ENCODE results near the gene HRH2. TPM values are rescaled to one million over a fixed set of nuclear protein-coding genes. Genes with fewer than 3 reads are reported as not detected.

HRH2 gene
- polyA plus RNA-seq, 3 donors = 0.69 to 7.0 (median 4.7) TPM

DNA sequence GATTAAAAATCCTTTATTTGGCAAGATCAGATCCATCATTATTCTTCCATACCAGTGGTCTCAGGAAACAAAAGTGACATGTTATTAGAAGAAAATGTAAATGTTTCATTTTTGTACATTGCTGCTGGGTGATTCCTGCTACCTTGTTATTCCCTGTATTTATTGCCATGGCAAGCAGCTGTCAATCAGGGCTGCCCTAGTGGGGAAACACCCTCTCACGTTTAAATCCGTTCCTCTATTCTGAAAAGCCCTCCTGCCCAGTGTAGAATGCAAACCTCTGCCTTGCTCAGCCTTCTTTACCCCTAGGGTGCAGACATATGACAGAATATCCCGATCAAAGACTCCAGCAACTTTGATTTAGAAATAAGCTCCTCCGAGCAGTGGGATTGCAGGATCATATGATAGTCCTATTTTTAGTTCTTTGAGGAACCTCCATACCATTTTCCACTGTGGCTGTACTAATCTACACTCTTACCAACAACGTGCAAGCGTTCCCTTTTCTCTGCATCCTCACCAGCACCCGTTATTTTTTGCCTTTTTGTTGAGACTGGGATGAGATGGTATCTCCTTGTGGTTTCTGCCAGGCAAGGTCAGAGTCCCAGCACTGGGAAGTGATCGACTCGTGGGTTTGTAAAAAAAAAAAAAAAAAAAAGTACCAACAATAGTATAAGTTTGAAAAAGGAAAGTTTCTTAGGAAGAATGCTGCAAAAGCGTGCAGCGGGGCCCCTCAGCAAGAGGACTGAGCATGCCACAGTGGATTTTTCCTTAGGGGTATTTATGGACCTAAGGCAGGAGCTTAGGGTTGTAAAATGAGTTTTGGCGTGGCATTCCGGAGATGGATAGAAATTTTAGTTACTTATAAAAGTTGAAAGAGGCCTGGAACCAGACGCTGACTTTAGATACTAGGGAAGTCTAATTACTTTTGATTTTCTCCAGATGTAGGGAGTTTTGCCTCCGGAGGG is 66.7 kb downstream of the HRH2 start:
- WGBS, 3 donors = 43 to 77% (median 55%) methylated on average over 15 of the region's 15 CpGs
- no peak overlapping the region for H3K27ac ChIP-seq (ENCODE audit: low read depth, low read length)

DNA sequence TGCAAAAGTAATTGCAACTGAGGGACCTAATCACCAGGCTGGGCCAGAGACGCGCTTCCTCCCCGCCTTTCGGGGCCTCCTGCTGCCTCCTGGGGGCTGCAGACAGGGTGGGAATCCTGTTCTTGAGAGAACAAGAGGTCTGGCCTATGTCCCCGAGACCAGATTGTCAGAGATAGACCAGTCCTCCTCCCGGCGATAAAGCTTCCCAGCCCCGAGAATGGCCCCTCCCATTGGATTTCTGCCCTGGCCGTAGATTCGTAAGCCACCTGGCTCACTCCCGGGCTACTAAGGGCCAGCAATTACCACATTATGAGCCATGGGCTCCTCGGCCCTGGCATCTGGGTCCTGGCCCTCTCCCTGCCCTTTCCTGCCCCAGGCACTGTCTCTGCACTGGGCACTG is 70.4 kb downstream of the HRH2 start:
- 49 to 55% (median 53%) methylated on average over 12 of the region's 12 CpGs for WGBS, 3 donors
- H3K27ac ChIP-seq (ENCODE audit: low read depth, low read length) = no peak overlapping the region

DNA sequence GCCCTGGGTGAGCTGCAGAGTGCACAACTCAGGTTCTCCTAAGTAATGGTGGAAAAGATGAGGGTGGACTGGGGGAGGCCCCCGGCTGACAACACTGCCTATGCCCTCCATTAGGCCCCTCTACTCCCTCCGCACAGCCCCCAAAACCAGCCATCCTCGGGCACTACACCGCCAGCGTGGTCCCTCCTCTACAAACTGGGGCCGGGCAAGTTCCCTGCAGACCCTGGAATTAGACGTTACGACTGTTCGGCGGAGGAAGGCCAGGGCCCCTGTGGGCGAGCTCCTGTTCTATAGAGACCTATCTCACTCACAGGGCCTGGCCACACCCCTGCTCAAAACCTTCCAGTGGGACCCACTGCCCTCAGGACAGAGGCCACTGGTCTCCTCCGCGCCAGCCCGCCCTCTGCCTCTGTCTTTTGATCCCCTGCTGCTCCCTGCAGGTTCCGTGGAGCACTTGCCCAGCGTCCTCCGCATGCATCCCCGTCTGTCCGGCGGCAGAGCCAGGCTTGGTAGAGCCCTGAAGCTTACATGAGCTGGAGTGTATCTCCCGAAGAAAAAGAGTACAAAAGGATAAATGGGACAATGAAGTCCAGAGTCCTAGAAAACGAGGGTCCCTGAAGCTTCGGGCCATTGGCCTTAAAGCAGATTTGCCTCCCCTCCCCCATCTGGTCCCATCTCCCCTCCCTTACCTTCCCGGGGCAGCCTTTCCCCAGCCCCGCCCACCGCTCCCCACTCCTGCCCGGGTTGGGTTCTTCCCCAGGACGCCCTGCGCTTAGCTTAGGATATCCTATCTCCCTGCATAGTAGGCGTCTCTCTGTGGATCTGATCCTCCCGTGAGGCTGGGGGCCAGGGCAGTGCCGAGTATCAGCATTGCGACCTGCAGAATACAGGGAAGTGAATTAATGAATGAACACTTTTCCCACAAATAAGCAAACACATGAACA is 71.3 kb downstream of the HRH2 start:
- H3K27ac ChIP-seq (ENCODE audit: low read depth, low read length) = no peak overlapping the region
- WGBS, 3 donors = 20 to 22% (median 21%) methylated on average over 33 of the region's 33 CpGs

DNA sequence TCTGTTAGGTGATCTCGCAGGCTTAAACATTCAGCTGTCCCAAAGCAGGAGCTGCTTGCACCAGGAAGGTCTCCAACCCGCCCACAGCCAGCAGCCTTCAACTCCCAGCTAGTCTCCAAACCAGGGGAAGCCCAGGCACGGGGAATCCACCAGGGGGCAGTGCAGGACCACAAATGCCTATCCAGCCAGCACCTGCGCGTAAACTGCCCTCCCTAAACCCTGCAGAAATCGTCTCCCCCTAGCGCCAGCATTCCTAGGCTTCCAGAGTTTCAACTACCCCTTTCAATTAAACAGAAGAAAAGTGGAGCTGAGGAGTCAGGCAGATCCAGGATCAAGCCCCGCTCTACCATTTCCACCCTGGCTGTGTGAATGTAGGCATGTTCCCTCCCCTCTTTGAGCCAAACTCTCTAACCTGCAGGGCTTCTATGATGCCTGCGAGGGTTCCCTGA is 72.0 kb downstream of the HRH2 start:
- 7% methylated on average over 9 of the region's 9 CpGs for WGBS, 3 donors
- H3K27ac ChIP-seq (ENCODE audit: low read depth, low read length) = no peak overlapping the region

DNA sequence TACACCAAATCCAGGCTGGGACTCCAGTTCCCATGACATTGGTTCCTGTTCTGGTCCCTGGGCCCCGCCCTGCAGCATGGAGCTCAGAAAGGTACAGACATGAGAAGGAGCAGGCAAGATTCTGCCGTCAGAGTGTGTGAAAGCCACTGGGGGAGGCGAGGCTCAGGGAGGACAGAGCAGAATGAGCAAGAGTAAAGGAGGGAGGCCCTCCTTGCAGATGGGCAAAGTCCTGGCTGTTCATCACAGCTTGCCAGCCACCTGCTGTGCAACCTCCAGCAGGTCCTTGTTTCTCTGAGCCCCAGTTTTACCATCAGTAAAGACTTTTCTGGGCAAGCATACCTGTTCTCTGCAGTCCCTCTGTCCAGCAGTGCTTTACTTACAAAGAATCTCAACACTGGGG is 73.3 kb downstream of the HRH2 start:
- 69 to 74% (median 71%) methylated on average over 3 of the region's 3 CpGs for WGBS, 3 donors
- H3K27ac ChIP-seq (ENCODE audit: low read depth, low read length) = no peak overlapping the region

DNA sequence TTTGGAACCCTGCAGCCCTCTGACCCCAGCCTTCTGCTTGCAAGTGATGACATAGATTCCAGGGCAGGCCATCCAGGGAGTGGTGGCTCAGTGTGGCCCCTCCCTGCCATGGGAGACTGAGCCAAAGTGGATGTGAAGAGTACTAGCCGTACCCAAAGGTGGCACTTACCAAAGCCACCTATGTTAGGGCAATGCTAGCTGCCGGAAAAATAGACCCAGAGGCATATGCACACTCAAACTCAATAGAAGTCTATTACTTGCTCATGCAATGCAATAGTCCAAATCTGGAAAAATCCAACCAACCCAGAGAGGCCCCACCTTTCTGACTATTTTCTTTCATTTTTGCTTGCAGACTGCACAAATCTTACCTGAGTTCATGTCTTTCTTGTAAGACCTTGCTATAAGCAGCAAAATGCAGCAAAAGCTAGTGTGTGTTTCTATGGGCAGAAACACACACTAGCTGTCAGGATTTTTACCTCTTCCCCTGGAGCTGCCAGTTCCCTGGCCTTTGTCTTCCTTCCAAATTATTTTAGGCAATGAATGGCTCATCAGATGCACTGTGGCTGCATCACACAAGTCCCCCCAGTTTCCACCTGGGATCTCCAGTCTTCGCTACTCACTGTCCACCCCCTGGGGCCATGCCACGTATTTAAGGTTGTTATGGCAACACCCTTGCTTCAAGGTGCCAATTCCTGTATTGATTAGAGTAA is 74.0 kb downstream of the HRH2 start:
- 66 to 75% (median 74%) methylated on average over 4 of the region's 4 CpGs for WGBS, 3 donors
- H3K27ac ChIP-seq (ENCODE audit: low read depth, low read length) = no peak overlapping the region

DNA sequence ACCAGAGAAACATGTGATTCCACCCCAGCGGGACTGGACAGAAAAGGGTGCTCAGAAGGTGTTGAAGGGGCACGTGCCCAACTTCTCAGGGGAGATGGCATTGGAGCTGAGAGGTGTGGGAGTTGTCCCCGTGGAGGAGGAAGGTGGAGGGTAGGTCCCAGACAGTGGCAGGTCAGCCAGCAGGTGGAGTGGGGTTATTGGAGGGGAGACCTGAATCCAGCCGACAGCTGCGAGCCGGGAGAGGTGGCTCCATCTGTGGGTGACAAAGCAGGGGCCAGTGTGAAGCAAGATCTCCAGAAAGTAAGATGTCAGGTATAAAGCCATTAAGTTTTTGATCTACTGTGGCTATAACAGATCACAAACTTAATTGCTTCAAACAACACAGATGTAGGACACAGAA is 75.1 kb downstream of the HRH2 start:
- WGBS, 3 donors = 68 to 80% (median 78%) methylated on average over 6 of the region's 6 CpGs

DNA sequence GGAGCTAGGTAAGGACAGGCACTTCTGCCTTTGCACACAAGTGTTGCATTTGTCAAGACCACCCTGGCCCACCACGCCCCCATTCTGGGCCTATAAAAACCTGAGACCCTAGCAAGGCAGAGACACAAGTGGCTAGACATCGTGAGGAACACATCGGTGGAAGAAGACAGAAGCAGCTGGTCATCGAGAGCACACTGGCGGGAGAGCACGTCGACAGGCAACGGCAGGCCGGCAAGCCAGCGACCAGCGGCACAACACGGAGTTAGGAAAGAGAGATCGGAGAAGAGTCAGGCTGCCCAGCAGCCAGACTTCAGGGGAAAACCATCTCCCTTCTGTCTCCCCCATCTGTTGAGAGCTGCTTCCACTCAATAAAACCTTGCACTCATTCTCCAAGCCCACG is 76.1 kb downstream of the HRH2 start:
- WGBS, 3 donors = 87 to 90% (median 88%) methylated on average over 14 of the region's 14 CpGs
- no peak overlapping the region for H3K27ac ChIP-seq (ENCODE audit: low read depth, low read length)

More for the DNA sequence above, 75.1 kb downstream of the HRH2 start:
- H3K27ac ChIP-seq (ENCODE audit: low read depth, low read length) = no peak overlapping the region

DNA sequence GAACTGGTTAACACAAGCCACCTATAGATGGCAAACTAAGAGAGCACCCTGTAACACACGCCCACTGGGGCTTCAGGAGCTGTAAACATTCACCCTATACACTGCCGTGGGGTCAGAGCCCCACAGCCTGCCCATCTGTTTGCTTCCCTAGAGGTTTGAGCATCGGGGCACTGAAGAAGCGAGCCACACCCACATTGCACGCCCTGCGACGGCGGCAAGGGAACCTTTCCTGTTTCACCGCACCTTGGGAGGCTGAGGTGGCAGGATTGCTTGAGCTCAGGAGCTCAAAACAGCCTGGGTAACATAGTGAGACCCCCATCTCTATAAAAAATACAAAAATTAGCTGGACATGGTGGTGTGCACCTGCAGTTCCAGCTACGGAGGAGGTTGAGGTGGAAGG is 76.6 kb downstream of the HRH2 start:
- 75 to 78% (median 77%) methylated on average over 10 of the region's 10 CpGs for WGBS, 3 donors
- H3K27ac ChIP-seq (ENCODE audit: low read depth, low read length) = no peak overlapping the region

DNA sequence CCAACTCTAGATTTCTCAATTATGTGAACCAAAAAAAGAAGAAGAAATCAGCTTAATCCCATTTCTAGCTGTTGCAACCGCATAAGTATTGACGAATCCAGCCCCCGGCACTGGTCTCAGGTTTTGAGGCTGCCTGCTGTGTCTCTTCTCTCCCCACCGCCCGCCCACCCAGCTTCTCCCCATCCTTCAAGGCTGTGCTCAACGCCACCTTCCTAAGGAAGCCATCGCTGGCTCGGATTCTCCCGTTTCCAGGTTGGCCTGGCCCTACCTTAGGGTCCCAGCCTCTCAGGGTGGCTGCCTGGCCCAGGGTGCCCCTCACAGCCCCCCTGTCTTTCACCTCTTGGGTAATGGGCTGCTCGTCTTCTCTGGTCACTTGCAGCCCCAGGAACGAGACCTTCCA is 77.8 kb downstream of the HRH2 start:
- WGBS, 3 donors = 70 to 79% (median 76%) methylated on average over 11 of the region's 11 CpGs
- H3K27ac ChIP-seq (ENCODE audit: low read depth, low read length) = no peak overlapping the region

DNA sequence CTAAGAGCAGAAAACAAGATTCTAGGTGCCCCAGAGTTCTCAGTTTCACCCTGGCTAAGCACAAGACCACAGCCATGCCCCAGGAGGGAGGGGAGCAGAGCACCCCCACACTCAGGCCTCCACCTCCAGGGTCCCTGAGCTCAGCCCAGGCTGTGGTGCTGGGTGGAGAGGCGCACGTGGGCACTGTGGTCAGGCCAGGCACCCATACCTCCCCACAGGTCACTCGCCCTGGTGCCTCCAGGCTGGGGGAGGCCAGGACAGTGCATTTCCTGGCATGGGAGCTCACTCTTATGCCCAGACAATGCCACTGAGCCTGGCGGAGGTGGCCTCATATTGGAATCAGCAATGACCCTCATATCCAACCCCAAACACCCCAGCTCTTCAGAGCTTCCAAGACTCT is 78.8 kb downstream of the HRH2 start:
- 74 to 84% (median 80%) methylated on average over 4 of the region's 4 CpGs for WGBS, 3 donors
- H3K27ac ChIP-seq (ENCODE audit: low read depth, low read length) = no peak overlapping the region

DNA sequence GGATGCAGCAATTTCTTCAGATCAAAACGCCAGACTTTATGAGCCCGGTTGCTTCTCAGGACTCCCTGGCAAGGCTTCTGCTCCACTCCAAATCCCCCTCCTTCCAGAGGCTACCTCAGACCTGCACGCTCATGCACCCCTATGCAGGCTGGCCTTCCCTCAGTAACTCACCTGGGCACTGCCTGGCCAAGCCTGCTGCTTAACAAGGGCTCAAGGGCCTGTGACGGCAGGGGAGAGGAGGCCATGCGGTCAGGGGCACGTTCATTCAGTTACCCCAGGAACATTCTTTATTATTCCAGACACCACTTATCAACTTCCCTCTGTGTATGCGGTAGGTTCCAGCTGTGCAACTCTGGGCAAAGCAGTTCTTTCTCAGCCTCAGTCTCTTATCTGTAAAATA is 79.6 kb downstream of the HRH2 start:
- WGBS, 3 donors = 67 to 70% (median 70%) methylated on average over 7 of the region's 7 CpGs
- H3K27ac ChIP-seq (ENCODE audit: low read depth, low read length) = no peak overlapping the region

DNA sequence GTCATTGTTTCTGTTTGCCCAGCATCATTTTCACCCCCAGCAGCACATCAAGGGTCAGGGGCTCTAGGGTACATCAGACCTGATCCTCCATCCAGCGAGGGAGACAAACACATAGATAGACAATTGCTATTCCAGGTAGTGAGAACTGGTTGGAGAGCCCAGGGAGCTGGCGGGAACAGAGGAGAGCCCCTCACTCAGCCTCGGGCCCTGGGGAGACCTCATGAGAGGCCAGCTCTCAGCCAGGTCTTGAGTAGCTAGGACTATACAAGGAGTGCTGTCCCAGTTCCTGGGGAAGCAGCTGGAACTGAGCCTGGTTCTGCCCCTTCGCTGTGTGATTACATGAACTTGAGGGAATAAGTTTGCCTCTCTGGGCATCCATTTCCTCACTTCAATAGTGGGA is 80.3 kb downstream of the HRH2 start:
- WGBS, 3 donors = 83 to 92% (median 86%) methylated on average over 4 of the region's 4 CpGs

DNA sequence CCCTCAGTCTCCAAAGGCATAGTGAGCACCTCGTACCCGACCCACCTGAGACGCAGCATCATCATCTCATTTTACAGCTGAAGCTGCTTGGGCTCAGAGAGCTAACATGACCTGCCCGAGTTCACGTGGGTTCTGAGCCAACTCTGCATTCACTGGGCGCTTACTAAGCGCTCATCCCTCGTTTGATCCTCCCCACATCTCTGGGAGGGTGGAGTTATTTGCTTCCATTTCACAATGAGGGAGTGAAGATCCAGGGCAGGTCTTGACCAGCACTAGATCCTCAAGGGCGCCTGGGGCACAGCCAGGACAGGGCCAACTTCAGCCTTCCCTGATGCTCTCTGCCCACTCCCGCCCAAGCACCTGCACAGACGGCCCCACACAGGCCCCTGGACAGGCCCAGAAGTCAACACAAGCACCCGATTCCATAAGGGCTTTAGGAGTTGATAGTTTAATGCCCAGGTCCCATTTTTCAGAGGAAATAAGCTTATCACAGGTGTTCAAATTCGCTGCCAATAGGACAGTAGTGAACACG is 80.8 kb downstream of the HRH2 start:
- H3K27ac ChIP-seq (ENCODE audit: low read depth, low read length) = no peak overlapping the region
- 64 to 78% (median 77%) methylated on average over 14 of the region's 14 CpGs for WGBS, 3 donors

More for the DNA sequence above, 80.3 kb downstream of the HRH2 start:
- no peak overlapping the region for H3K27ac ChIP-seq (ENCODE audit: low read depth, low read length)

DNA sequence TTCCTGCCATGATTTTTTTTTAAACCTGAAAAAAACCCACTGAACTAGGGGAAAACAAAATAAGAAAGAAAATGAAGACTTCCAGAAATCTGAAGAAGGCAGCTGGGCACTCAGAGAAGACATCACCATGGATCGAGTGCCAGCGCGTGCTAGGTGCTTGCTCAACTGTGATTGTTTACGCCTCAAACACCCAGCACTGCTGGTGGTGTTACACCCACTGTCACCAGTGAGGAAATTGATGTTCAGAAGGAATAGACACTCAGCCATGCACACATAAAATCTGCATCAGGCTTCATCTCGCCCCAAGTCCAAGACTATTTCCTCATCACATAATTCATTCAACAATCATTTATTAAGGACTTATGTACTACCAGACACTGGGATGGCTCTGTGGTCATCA is 82.1 kb downstream of the HRH2 start:
- H3K27ac ChIP-seq (ENCODE audit: low read depth, low read length) = no peak overlapping the region
- 70 to 86% (median 84%) methylated on average over 5 of the region's 5 CpGs for WGBS, 3 donors

DNA sequence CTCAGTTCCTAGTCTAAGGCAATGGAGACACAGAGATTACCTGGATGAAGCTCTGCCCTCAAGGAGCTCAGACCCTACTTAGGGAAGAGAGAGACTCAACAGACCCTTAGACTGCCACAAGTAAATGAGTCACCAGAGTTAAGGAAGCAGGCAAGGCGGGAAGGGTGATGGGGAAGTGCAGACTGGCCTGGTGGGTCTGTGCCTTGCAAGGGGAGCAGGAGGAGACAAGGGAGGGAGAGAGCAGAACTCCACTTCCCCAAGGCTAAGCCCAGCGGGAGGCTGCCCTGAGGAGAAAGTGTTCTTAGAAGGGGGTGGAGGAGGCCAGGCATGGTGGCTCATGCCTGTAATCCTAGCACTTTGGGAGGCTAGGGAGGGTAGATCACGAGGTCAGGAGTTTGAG is 83.7 kb downstream of the HRH2 start:
- no peak overlapping the region for H3K27ac ChIP-seq (ENCODE audit: low read depth, low read length)
- WGBS, 3 donors = 39 to 53% (median 40%) methylated on average over 3 of the region's 3 CpGs

DNA sequence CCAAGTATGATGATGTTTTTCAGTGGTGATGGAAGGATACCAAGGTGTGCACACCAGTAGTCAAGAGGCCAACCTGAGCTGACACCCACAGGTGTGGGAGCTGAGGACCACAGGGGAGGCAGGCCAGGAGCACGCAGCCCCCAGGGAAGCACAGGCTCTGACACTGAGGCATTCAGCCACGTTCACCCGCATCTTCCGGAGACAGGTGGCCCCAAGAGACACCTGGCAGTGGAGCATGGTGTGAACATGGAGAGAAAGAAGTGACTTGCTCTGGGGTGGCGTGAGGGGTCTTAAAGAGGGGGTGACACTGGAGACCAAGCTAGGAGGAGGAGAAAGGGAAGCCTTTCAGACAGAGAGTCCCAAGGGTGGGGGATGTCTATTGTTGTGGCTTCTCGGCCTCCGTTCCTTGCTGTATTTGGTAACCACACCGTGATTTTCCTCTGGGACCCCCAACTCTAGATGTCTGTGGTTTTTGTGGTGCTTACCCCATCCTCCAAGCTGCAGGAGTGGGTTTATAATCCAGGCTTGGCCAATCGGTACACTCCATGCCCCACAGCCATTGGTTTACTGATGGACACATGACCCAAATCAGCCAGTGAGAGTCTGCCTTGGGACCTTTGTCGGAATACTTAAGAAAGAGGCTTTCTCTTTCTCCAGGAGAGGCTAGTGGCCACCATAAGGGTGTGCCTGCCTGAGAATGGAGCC is 84.6 kb downstream of the HRH2 start:
- no peak overlapping the region for H3K27ac ChIP-seq (ENCODE audit: low read depth, low read length)
- 68 to 74% (median 74%) methylated on average over 10 of the region's 10 CpGs for WGBS, 3 donors
